GM12801 (cell line): Measurements from ENCODE around the gene PWP2.

Source experiments
- TF ChIP-seq, protein P1 (sequence below): IDR thresholded peaks from one replicate; pipeline ENCODE4 v1.5.1; 2011; ENCODE audit warnings: control low read depth; ENCODE audit not compliant: insufficient read length; ENCODE audit errors: extremely low read depth

PWP2 gene

DNA sequence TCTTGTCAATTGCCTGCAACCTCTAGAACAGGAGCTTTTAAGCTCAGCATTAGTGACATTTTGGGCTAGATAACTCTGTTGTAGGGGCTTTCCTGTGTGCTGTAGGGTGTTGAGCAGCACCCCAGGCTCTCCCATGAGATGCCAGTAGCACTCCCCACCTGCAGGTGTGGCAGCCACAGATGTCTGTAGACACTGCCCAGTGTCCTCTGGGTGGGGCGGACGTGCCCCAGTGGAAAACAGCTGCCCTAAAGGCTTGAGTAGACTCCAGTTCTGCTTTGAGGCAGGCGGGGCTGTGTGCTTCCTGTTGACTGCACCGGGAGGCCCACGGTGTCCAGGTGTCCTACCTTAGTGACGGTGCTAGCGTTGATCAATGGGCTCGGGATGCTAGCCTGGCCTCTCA is 16.9 kb upstream of the PWP2 start:
- TF ChIP-seq, protein P1, sequence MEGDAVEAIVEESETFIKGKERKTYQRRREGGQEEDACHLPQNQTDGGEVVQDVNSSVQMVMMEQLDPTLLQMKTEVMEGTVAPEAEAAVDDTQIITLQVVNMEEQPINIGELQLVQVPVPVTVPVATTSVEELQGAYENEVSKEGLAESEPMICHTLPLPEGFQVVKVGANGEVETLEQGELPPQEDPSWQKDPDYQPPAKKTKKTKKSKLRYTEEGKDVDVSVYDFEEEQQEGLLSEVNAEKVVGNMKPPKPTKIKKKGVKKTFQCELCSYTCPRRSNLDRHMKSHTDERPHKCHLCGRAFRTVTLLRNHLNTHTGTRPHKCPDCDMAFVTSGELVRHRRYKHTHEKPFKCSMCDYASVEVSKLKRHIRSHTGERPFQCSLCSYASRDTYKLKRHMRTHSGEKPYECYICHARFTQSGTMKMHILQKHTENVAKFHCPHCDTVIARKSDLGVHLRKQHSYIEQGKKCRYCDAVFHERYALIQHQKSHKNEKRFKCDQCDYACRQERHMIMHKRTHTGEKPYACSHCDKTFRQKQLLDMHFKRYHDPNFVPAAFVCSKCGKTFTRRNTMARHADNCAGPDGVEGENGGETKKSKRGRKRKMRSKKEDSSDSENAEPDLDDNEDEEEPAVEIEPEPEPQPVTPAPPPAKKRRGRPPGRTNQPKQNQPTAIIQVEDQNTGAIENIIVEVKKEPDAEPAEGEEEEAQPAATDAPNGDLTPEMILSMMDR, result no peak

DNA sequence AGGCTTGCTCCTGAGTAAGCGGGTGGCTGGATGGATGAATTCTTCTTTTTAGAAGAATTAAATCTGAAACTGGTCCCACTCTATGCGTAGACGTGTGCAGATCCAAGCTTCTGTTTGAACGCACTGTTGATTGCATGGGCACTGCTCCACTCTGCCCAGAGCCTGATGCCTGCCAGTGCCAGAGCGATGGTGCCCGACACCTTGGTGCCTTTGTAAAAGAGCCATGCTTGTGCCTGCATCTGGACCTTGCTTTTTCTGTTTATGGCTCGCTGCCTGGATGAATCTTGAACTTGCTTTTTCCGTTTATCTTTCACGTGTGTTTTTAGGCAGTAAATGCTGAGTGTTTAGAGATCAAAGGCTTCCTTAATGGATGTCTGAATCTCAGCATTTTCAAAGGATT is 15.0 kb upstream of the PWP2 start:
- TF ChIP-seq, protein P1, result no peak

DNA sequence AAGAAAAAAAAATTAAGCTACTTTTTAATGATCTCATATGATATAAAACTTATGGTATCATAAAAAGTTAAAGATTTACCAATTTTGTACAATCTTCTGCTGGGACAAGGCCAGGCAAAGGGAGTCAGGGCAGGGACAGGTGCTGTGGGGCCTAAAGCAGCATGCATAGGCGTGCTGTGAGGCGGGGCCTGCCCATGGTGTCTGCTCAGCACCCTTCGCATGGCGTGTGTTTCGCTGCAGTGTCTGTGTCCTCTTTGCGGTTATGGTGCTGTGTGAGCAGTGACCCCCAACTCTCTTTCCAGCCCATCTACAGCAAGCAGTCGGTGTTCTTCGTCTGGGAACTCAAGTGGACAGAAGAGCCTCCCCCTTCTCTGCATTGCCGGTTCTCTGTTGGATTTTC is 13.4 kb upstream of the PWP2 start:
- TF ChIP-seq, protein P1, result no peak

GRCh38 chr21:44094832-44095231 is 12.4 kb upstream of the PWP2 start:
- TF ChIP-seq, protein P1, result no peak
